Measurements from ENCODE around the gene DST.

The DST gene

GRCh38 chr6:56642366-56643261, at the start of gene DST:
DST (minus strand) TSS chr6:56642889.
- DNase-seq: no peak

- DNase-seq: no peak
Observed at GRCh38 chr6:56691814-56692213, 49.1 kb upstream of the DST start.

DNA sequence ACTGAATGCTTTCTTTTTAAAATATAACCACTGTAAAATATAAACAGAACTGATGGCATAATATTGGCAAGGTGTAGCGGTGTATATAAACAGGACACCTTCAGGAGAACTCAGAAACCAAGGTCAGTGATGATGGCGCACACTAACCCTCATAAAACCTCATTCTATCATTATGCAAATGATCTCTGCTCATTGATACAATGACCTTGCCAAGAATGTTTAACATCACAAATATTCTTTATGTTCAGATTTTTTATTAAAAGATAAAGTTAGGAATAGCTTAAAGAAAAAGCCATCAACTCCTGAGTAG, 48.6 kb upstream of the DST start:
- no peak for DNase-seq

GRCh38 chr6:56690519-56691285, 48.0 kb upstream of the DST start:
- no peak for DNase-seq

DNA sequence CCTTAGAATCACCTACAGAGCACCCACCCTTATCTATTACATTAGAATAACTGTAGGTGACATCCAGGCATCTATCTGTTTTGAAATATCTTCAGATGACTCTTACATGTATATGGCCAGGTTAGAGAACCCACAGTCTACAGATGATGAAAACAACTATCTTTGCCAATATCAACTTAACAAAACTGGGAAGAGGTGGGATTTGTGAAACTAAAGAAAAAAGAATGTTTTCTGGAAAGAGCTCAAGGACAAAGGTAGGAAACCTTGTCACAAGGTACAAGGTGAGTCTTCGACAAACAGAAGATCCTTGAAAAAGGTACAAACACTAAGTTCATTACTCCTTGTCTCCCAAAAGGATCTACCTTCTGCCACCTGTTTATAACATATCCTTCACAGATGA, 47.0 kb upstream of the DST start:
- DNase-seq: no peak

- DNase-seq: no peak
Observed at GRCh38 chr6:56689114-56689513, 46.4 kb upstream of the DST start.

- no peak for DNase-seq
Observed at GRCh38 chr6:56688521-56688920, 45.8 kb upstream of the DST start.

DNA sequence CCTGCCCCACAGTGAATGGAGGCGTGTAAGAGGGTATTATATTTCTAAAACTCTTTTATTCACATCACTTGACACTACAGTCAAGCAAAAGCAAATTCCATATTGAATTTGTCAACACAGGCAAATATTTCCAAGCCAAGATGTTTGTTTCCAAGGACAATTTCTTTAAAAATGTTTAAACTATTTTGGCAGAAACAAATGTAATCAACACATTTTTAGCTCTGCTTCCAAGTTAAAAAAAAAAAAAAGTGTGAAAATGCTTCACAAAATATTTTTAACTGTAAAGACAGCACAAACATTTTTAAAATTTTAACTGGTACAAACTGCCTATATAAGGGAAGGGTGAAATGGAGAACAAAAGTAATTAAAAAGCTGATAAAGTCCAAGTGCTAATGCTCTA, 44.9 kb upstream of the DST start:
- no peak for DNase-seq

DNA sequence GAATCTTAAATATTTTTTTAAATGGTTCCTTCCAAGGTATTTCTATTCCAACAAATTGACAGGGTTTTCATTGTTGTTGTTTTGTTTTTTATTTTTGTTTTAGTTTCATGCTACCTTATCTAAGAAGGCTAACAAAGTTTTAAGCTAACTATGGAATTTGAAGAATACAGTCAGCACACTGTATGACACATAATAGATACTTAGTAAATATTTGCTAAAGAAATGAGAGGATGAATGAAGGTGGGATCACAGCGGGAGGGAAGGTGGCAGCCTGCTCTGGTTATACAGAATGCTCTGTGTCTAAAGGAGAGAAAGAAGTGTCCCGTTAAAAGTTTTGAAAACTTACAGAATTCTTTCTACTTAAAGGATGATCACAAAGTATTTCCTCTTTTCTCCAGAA, 43.7 kb upstream of the DST start:
- no peak for DNase-seq

- DNase-seq: no peak
Observed at GRCh38 chr6:56685994-56686393, 43.3 kb upstream of the DST start.

DNA sequence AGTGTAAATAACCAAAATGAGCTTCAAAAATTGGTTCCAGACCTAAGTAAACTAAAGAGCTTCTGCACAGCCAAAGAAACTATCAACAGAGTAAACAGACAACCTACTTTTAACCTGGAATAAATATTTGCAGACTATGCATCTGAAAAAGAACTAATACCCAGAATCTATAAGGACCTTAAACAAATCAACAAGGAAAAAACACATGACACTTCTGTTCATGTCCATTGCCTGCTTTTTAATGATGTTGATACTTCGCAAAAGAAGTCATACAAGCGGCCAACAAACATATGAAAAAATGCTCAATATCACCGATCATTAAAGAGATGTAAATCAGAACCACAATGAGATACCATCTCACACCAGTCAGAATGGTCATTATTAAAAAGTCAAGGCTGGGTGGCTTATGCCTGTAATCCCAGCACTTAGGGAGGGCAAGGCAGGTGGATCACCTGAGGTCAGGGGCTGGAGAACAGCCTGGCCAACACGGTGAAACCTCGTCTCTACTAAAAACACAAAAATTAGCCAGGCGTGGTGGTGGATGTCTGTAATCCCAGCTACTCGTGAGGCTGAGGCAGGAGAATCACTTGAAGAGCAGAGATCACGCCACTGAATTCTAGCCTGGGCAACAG, 42.5 kb upstream of the DST start:
- DNase-seq: no peak

- no peak for DNase-seq
Observed at GRCh38 chr6:56684342-56685101, 41.8 kb upstream of the DST start.

DNA sequence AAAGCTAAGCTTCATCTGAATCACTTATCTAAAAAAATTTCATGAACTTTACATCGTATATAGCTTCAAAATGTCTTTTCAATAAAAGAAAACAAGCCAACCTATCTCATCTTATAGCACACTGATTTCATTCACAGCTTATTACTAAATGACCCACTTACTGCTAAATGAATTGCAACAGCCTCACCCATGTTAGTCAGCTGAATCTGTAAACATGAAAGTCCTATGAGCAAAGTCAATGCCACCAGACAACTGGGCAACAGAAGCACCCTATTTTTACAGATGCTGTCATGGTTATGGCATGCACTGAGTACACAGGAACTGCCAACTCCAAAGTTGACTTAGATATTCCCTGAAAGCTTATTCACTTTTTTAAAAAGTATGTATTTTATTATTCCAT, 41.2 kb upstream of the DST start:
- no peak for DNase-seq

GRCh38 chr6:56682635-56683034, 39.9 kb upstream of the DST start:
- DNase-seq: no peak

DNA sequence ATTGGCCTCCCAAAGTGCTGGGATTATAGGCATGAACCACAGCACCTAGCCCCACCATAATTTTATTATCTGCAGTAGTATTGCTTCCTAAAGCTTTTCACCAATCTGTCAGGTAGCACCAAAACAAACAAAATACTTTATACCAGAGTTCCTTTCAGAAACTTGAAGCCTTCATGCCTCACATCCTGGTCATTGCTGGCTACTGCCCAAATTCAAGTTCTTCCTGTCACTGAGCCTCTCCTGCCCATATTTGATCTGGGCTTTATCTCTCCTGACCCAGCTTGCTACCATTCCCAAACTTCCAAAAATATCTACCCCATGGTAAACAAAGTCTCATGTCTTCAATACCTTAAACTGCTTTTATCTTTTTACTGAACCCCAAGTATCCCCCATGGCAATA, 34.9 kb upstream of the DST start:
- no peak for DNase-seq

DNA sequence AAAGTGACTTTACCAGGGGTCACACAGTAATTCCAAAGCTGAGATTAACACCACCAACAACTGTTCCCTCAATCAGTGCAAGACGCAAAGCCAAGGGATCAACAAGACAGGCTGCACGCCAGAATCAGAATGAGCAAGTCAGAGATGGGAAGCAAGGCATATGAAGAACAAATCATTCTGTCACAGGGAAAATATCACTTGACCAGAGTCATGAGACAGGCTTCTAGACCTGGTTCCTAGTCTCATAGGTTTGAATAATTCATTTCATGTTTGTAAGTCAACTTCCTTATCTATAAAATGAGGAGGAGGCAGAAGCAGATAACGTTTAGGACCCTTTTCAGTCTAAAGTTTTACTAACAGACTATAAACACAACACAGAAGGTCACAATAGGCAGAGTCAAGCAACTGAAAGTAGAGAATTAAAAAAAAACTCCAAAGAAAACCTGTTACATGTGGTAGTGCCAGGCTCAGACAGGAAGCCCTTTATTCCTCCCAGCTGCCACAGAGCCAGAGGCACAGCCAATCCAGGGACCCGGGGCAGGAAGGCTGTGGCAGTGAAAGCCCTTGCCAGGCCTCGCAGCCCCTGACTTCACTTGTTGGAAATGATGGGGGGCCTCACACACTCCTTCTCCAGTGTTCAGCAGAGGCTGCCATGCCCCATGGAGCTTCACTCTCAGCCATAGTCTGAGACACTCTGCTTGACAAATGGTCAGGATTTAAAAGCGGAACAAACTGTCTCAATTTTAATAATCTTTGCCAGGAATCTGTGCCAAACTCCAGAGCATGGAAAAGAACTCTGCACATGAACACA, 29.2 kb upstream of the DST start:
- no peak for DNase-seq

GRCh38 chr6:56671160-56671559, 28.5 kb upstream of the DST start:
- DNase-seq: no peak

DNA sequence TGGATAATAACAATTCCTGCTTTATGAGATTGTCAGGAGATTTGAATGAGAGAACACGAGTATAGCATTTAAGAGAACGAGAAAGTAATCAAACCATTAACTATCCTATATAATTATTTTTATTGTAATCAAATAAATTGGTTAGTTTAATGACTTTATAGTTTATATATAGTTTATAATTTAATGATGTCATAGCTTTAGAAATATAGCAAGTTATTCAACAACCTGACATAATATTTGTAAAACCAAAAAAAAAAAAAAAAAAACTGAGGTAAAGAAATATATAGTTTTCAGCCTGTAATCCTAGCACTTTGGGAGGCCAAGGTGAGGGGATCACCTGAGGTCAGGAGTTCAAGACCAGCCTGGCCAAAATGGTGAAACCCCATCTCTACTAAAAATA, 26.4 kb upstream of the DST start:
- DNase-seq: no peak

DNA sequence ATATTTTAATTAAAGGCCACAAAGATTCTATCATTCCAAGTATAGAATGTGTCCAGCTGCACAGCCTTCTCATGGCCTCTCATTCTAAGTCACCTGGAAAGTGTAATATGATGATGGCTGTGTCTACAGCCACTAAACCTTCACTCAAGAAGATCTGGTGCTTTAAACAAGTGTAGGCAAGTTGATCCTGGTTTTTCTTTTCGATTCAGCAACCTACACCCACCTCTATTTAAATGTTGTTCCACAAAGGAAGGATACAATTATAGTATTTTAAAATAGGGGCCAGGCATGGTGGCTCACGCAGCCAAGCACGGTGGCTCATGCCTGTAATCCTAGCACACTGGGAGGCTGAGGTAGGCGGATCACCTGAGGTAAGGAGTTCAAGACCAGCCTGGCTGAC, 25.5 kb upstream of the DST start:
- DNase-seq: no peak

DNA sequence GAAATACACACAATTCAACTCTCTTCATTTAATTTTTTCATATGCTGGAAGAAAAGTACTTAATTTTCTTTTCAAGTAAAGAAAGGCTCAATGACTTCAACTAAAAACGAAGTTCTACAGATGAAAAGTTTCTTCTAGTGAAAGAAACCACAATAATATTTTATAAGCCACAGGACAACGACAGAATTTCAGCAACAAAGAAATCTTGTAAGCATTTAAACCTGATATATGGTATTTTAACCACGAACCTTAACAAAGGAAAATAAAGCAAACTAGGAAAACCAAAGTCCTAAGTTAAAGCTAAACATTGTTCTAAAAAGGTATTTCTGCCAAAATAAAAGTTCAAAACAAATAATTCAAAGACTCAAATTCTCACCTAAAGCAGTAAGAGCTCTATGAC, 24.6 kb upstream of the DST start:
- no peak for DNase-seq

DNA sequence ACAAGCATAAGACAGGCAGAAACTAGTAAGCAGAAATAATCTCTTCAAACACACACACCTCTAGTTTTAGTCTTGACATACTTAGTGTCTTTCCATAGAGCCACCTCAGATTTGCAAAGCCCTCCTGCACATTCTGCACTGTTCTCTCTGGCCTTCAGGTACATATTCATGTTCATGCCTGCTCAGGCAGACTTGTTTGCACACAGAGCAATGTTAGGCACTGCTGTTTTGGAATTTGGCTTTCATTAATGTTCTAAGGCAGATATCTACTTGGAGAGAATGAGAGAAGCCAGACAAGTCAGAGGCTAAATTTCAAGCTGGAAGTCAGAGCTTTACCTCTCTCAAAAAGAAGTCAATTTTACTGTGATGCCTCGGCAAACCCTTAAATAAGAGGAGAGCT, 21.3 kb upstream of the DST start:
- no peak for DNase-seq

DNA sequence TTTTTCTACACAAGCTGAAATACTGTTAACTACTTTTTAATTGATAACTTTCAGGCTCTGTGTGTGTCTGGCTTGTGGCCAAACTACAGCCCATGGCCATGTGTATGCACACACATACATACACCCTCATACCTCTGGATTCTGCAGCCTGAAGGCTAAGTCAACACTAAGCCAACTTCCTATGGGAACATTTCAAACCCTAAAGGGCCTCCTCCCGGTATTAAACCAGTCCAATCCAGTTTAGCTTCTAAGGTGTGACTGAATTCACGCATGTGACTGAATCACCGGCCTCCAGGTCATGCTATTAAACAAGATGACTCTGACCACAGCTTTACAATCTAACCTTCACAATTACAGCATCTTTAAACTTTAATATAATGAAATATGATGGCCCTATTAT, 20.7 kb upstream of the DST start:
- DNase-seq: no peak
